ENCODE results near the gene GPC6.

The GPC6 gene

GRCh38 chr13:93325303-93326233, 99.0 kb downstream of the GPC6 start:
- DNase-seq = no peak

- no peak for DNase-seq
Measured at GRCh38 chr13:93326234-93326811, 99.7 kb downstream of the GPC6 start.

- DNase-seq = no peak
Measured at GRCh38 chr13:93328943-93329342, 102.3 kb downstream of the GPC6 start.

- DNase-seq = no peak
Measured at GRCh38 chr13:93336728-93337127, 110.1 kb downstream of the GPC6 start.

- no peak for DNase-seq
Measured at GRCh38 chr13:93338030-93338429, 111.4 kb downstream of the GPC6 start.

GRCh38 chr13:93338906-93339305, 112.3 kb downstream of the GPC6 start:
- no peak for DNase-seq

GRCh38 chr13:93339550-93339949, 112.9 kb downstream of the GPC6 start:
- DNase-seq = no peak

- DNase-seq = no peak
Measured at GRCh38 chr13:93341517-93341916, 114.9 kb downstream of the GPC6 start.

- DNase-seq = no peak
Measured at GRCh38 chr13:93343097-93343496, 116.5 kb downstream of the GPC6 start.

- no peak for DNase-seq
Measured at GRCh38 chr13:93344048-93344705, 117.6 kb downstream of the GPC6 start.

GRCh38 chr13:93345024-93345423, 118.4 kb downstream of the GPC6 start:
- DNase-seq = no peak

- DNase-seq = no peak
Measured at GRCh38 chr13:93345770-93346169, 119.2 kb downstream of the GPC6 start.

GRCh38 chr13:93352616-93353015, 126.0 kb downstream of the GPC6 start:
- no peak for DNase-seq

- DNase-seq = no peak
Measured at GRCh38 chr13:93355094-93355493, 128.5 kb downstream of the GPC6 start.

GRCh38 chr13:93356469-93356868, 129.9 kb downstream of the GPC6 start:
- no peak for DNase-seq

- no peak for DNase-seq
Measured at GRCh38 chr13:93360021-93360420, 133.4 kb downstream of the GPC6 start.

GRCh38 chr13:93361703-93362102, 135.1 kb downstream of the GPC6 start:
- no peak for DNase-seq

GRCh38 chr13:93364166-93364565, 137.6 kb downstream of the GPC6 start:
- no peak for DNase-seq

- DNase-seq = no peak
Measured at GRCh38 chr13:93368296-93368695, 141.7 kb downstream of the GPC6 start.

- DNase-seq = no peak
Measured at GRCh38 chr13:93368718-93369117, 142.1 kb downstream of the GPC6 start.

- DNase-seq = no peak
Measured at GRCh38 chr13:93372856-93373255, 146.2 kb downstream of the GPC6 start.

GRCh38 chr13:93375491-93375890, 148.9 kb downstream of the GPC6 start:
- DNase-seq = no peak

GRCh38 chr13:93377196-93377595, 150.6 kb downstream of the GPC6 start:
- no peak for DNase-seq

- no peak for DNase-seq
Measured at GRCh38 chr13:93378184-93378583, 151.6 kb downstream of the GPC6 start.
